GM21737 (cell line): Measurements from ENCODE around the gene PSD.

ENCODE experiments used
- ATAC-seq: cut with Tn5 transposase; IDR thresholded peaks from one replicate; pipeline ENCODE4 v1.9.1; 2021; ENCODE audit warnings: mild to moderate bottlenecking, moderate library complexity; ENCODE audit not compliant: unreplicated experiment

Gene PSD

GRCh38 chr10:102444851-102445250, 26.3 kb upstream of the PSD start:
- no peak for ATAC-seq

GRCh38 chr10:102438374-102438773, 19.8 kb upstream of the PSD start:
- ATAC-seq, result no peak

GRCh38 chr10:102437515-102437914, 18.9 kb upstream of the PSD start:
- ATAC-seq, result no peak

DNA sequence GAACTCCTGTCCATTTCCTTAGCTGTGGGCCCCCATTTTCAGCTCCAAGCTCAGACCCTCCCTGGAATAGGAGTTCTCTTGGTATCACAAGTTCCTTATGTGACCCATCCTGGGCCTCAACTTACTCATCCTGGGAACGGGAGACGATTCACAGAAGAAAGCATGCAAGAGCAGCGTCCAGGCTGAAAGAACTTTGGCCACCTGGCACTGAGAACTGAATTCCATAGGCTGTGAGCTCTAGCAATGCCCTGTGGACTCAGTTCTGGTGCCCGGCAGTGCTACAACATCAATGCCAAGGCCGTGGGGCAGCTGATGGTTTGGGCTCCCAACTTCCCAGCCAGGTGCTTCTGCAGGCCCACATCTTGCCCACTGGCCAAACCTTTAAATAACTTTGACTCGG, 17.7 kb upstream of the PSD start:
- ATAC-seq, result no peak

- ATAC-seq, result no peak
Measured at GRCh38 chr10:102435529-102436233, 17.1 kb upstream of the PSD start.

DNA sequence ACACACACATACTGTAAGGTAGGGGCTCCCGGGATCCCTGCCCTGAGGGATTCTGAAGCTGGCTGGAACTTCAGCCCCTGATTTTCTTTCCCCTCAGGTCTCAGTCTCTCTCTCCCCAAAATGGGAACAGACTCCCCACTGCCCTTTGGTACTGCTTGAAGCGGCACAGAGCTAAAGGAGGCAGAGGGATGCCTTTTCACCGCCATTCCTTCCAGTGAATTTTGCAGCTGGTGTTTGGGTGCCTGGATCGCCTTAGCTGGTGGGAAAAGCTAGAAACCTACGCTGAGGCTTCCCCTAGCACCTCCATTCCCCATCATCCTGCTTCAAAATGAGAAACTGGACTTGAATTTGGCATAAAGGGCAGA, 16.5 kb upstream of the PSD start:
- ATAC-seq, result no peak

- no peak for ATAC-seq
Measured at GRCh38 chr10:102434394-102435132, 16.0 kb upstream of the PSD start.

GRCh38 chr10:102433619-102434046, 15.0 kb upstream of the PSD start:
- ATAC-seq, result no peak

DNA sequence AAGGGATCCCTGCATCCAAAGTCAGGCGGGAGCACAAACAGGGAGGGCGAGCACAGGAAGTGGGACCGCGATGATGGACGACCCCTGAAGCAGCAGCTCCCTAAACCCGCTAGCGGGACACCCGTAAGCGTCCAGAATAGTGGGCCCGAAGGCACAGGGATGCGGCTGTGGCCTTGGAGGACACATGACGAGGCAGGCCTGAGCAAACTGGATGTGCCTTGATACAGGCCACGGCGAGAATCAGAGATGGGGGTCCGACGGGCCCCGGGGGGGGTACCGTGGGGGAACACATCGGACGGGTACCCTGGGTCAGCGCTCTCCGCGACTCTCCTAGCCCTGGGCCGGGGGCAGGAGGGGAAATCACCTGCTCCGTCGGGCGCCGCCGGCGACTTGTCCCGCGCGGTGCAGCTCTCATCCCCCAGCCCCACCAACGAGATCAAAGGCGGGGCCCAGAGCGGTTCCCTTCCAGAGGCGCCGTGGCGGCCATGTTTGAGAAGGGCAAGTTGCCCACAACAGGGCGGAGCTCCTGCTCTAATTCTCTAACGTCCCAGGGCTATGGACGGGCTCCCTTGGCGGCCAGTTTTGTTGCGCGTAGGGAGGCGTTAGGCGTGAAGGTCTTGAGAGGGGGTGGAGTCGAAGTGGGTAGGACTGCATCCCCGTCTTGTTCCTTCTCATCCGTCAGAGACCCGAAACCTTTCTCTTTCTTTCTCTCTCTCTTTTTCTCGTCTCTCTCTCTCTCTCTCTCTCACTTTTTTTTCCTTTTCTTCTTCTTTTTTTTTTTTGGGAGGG, 13.8 kb upstream of the PSD start, which contains the start of gene CUEDC2:
TSS of gene CUEDC2 (minus strand) at position 413 of the 789 bp plus-strand sequence. CDS start 7,386 bp downstream, outside the sequence.
- peak; percentile 90 for ATAC-seq

DNA sequence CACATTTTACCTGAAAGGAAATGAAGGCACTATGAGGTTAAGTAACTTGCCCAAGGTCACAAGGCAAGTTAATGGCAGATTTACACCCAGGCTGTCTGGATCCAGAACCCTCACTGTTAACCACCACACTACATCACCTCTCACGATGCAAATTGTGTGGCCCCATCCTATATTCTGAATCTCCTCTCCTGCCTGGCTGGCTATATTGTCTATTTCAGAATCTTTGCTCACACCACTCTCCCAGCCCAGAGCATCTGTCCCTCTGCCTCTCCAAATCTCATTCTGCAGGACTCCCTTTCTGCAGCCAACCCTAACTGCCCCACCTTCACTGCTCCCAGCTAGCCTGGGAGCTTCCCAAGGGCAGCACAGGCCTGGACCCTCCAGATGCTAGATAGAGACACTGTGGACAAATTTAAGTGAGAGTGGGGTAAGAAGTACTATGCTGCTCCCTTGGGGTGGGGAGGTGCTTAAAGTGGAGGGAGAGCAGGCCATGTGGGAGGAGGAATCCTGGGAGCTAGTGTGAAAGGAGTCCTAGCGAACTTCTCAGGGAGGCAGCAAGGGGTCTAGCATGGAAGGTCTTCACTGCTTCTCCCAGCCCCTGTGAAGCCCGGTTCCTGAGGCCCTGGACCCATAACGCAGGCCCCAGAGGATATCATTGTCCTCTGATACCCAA, 13.0 kb upstream of the PSD start:
- no peak for ATAC-seq

DNA sequence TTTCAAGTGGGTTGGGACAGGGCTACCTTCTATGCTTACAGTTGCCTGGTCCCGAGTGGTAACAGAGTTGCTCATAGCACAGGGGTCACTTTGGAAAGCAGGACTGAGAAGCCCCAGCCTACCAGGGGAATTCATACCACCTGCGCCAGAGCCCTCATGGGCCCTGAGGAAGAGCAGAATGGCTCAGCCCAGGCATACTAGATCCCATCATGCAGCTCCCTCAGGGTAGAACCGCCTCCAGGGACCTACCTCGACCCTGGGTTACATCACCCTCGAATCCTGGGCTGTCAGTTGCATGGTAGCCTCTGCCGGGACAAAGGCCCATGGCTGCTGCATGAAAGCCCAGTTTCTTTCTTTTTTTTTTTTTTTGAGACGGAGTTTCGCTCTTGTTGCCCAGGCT, 10.9 kb upstream of the PSD start:
- no peak for ATAC-seq

DNA sequence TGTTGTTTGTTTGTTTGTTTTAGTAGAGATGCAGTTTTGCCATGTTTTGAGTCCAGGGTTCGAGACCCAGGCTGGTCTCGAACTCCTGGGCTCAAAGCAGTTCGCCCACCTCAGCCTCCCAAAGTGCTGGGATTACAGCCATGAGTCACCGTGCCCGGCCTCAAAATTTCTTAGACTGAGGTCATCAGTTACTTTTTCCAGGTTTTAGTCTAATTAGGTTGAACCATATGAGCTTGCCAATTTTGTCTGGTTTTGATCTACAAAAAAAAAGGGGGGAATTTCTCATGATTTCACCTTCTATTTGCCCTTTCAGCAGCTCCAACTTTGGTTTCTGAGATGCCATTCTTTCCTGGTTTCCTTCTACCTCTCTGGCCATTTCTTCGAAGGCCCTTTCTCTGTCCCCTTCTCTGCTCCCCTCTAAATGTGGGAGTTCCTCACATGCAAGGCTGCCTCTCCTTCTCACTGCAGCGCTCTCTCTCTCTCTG, 8.3 kb upstream of the PSD start:
- no peak for ATAC-seq

GRCh38 chr10:102425444-102425843, 6.9 kb upstream of the PSD start:
- ATAC-seq, result no peak

- ATAC-seq, result no peak
Measured at GRCh38 chr10:102424916-102425315, 6.3 kb upstream of the PSD start.

GRCh38 chr10:102424145-102424544, 5.6 kb upstream of the PSD start:
- no peak for ATAC-seq

GRCh38 chr10:102423372-102423968, 4.9 kb upstream of the PSD start:
- ATAC-seq, result no peak

GRCh38 chr10:102422545-102423129, 4.1 kb upstream of the PSD start:
- ATAC-seq, result no peak

GRCh38 chr10:102421757-102422512, 3.4 kb upstream of the PSD start:
- peak; percentile 1 for ATAC-seq

DNA sequence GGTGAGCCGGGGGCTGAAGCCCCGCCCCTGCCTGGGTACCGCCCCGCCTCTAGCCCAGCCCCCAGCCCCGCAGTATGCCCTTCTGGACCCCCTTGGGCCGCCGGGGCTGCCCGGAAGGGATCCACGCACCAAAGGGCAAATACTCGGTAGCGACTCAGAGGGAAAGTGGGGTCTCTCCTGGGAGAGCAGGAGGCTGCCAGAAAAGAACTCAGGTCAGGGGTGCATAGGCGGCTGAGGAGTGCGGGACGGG, 2.8 kb upstream of the PSD start:
- ATAC-seq, result no peak
